ENCODE data around the gene HDAC4. TPM values are rescaled to one million over a fixed set of nuclear protein-coding genes. Genes with fewer than 3 reads are reported as not detected.

HDAC4 gene
- total RNA-seq, 4 donors from 2014 or later, result 68.0 to 123 (median 86.5) TPM

DNA sequence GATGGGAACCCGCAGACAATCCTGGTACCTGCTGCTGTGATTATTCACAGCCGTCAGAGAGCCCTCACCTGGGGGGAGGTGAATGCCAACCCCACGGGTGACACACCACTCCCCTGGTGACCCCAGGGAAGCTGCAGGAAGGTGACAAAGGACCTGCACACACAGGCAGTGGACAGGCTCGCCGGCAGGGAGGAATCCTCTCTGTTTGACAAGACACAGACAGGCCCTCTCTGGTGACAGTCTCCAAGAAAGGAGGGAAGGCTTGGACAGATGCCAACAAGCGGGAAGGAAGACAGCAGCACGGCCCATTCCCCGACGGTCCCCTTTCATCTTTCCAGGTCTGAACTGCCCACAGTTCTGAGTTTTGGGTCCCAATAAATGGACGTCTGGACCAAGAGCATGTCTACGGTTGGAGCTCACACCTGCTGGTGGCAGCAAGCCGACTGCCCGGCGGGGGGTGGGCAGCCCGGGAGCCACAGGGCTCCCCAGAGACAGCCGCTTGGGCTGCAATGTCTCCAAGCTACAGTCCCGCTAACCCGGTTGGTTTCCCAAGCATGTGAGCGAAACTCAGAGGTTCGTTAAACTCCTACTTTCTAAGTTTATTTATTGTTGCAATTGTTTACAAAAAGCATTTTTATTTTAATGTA is 31.8 kb downstream of the HDAC4 start:
- H3K4me3 ChIP-seq, result no peak overlapping the region
- H3K27me3 ChIP-seq, result no peaks in the 10 kb centered on the region
- TF ChIP-seq POLR2A (IDR thresholded peaks at IDR 0.05) (no peak), EP300 (IDR thresholded peaks at IDR 0.05) (no peak)
- TF ChIP-seq, protein P1, sequence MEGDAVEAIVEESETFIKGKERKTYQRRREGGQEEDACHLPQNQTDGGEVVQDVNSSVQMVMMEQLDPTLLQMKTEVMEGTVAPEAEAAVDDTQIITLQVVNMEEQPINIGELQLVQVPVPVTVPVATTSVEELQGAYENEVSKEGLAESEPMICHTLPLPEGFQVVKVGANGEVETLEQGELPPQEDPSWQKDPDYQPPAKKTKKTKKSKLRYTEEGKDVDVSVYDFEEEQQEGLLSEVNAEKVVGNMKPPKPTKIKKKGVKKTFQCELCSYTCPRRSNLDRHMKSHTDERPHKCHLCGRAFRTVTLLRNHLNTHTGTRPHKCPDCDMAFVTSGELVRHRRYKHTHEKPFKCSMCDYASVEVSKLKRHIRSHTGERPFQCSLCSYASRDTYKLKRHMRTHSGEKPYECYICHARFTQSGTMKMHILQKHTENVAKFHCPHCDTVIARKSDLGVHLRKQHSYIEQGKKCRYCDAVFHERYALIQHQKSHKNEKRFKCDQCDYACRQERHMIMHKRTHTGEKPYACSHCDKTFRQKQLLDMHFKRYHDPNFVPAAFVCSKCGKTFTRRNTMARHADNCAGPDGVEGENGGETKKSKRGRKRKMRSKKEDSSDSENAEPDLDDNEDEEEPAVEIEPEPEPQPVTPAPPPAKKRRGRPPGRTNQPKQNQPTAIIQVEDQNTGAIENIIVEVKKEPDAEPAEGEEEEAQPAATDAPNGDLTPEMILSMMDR (IDR thresholded peaks at IDR 0.05), result no peak
- H3K4me1 ChIP-seq, result peaks cover 0 to 9% (median 0%) of the 10 kb centered on the region in 4 donors
- no peak for DNase-seq (ENCODE audit: low spot score in 2 of 2)
- 72 to 76% methylated on average over 17 to 19 of the region's 20 CpGs for WGBS, 2 donors
- no peaks in the 10 kb centered on the region for H3K9me3 ChIP-seq
- H3K36me3 ChIP-seq, result peaks cover 0 to 15% (median 0%) of the 10 kb centered on the region in 3 donors
- no peak overlapping the region for H3K27ac ChIP-seq

DNA sequence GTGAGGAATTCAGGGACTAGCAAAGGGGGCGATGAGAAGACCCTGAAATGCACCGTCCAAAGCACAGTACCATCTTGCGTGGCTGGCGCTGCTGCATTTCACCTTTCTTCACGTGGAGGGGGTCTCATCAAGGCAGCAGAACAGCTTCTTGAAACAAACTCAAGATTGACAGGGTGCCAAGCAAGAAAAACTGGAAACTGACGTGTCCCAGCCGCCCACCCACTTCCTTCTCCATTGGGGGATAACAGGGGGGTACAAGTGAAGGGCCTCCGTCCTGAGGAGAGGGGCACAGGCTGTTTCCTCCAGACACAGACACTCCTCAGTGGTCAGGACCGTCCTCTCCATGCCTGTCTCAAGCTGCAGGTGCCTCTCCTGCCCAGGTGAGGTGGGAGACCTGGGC is 32.5 kb downstream of the HDAC4 start:
- no peak for DNase-seq (ENCODE audit: low spot score in 2 of 2)
- Histone ChIP-seq H3K9me3 (no peaks in the 10 kb centered on the region), H3K4me3 (no peak overlapping the region), H3K4me1 (peaks cover 0 to 9% (median 0%) of the 10 kb centered on the region in 4 donors), H3K27me3 (no peaks in the 10 kb centered on the region), H3K27ac (no peak overlapping the region), H3K36me3 (peaks cover 0 to 15% (median 0%) of the 10 kb centered on the region in 3 donors)
- 74 to 75% methylated on average over 9 of the region's 9 CpGs for WGBS, 2 donors
- TF ChIP-seq EP300 (IDR thresholded peaks at IDR 0.05), result no peak

DNA sequence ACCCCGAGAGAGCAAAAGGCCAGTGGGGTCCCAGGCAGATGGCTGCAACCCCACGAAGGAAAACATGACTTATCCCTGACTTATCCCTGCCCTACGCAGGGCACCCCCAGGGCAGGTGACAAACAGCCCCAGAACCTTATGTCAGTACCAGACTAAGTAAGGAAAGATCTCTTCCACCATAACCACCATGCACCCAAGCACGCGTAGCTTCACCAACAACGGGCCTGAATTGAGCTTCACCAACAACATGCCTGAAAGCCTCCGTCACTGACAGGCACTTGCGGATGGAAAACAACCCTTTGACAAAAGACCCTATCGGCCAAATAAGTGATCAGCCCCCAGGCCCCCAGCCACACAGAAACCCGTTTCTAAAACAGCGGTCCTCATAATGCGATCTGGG is 34.1 kb downstream of the HDAC4 start:
- TF ChIP-seq, protein P1 (IDR thresholded peaks at IDR 0.05), result no peak
- TF ChIP-seq EP300 (IDR thresholded peaks at IDR 0.05) (no peak), POLR2A (IDR thresholded peaks at IDR 0.05) (no peak)
- no peak overlapping the region for H3K27ac ChIP-seq
- H3K36me3 ChIP-seq, result peaks cover 0 to 15% (median 0%) of the 10 kb centered on the region in 3 donors
- no peaks in the 10 kb centered on the region for H3K27me3 ChIP-seq
- H3K9me3 ChIP-seq, result no peaks in the 10 kb centered on the region
- H3K4me3 ChIP-seq, result no peak overlapping the region
- 84 to 88% methylated on average over 12 of the region's 12 CpGs for WGBS, 2 donors
- no peak for DNase-seq (ENCODE audit: low spot score in 2 of 2)
- H3K4me1 ChIP-seq, result peaks cover 0 to 4% (median 1%) of the 10 kb centered on the region in 4 donors

DNA sequence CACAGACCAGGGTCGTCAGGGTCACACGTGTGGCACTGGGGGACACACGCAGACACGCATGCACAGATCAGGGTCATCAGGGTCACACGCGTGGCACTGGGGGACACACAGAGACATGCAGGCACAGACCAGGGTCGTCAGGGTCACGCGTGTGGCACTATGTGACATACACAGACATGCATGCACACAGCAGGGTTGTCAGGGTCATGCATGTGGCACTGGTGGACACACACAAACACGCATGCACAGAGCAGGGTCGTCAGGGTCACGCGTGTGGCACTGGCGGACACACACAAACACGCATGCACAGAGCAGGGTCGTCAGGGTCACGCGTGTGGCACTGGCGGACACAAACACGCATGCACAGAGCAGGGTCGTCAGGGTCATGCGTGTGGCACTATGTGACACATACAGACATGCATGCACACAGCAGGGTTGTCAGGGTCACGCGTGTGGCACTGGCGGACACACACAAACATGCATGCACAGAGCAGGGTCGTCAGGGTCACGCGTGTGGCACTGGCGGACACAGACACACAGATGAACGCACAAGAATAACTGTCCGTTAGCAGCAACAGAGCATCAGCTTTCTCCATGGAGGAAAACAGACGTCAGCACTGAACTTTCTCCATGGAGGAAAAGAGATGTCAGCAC is 34.9 kb downstream of the HDAC4 start:
- TF ChIP-seq POLR2A (IDR thresholded peaks at IDR 0.05), result no peak
- TF ChIP-seq, protein P1 (IDR thresholded peaks at IDR 0.05), result no peak
- no peak for TF ChIP-seq EP300 (IDR thresholded peaks at IDR 0.05)
- Histone ChIP-seq H3K36me3 (peaks cover 0 to 15% (median 0%) of the 10 kb centered on the region in 3 donors), H3K4me3 (no peak overlapping the region), H3K9me3 (no peaks in the 10 kb centered on the region), H3K27ac (no peak overlapping the region), H3K4me1 (peaks cover 0 to 9% (median 1%) of the 10 kb centered on the region in 4 donors), H3K27me3 (no peaks in the 10 kb centered on the region)
- 90 to 94% methylated on average over 31 to 32 of the region's 32 CpGs for WGBS, 2 donors
- no peak for DNase-seq (ENCODE audit: low spot score in 2 of 2)

DNA sequence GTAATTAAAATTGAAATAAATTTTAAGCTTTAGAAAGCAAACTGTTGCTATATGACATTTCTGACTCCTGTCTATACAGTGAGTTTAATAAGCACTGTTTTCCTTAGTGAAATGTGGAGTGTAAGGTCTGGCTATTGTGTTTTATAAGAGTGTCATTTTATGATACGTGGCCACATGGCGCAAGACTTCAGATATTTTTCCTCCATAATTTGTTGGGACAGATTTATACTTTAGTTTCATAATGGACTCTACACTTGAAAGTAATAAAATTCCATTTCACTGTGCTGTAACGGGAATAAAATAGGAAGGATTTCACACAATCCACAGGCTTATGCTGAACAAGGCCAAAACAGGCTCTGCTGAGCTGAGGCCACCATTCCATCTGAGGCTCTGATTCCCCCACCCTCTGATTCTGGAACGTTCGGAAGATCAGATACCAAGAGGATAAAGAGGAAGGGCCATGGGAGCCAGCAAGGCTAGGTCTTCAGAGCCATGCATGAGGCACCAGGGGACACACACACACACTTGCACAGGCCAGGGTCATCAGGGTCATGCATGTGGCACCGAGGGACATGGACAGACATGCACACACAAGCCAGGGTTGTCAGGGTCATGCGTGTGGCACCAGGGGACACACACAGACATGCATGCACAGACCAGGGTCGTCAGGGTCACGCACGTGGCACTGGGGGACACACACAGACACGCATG is 35.6 kb downstream of the HDAC4 start:
- Histone ChIP-seq H3K9me3 (no peaks in the 10 kb centered on the region), H3K36me3 (peaks cover 0 to 10% (median 0%) of the 10 kb centered on the region in 3 donors), H3K4me3 (no peak overlapping the region), H3K4me1 (peaks cover 0 to 10% (median 1%) of the 10 kb centered on the region in 4 donors), H3K27me3 (no peaks in the 10 kb centered on the region), H3K27ac (no peak overlapping the region)
- TF ChIP-seq POLR2A (IDR thresholded peaks at IDR 0.05), result no peak
- TF ChIP-seq EP300 (IDR thresholded peaks at IDR 0.05), result no peak
- TF ChIP-seq, protein P1 (IDR thresholded peaks at IDR 0.05), result no peak
- 87 to 90% methylated on average over 10 to 11 of the region's 11 CpGs for WGBS, 2 donors
- DNase-seq (ENCODE audit: low spot score in 2 of 2), result no peak

Measured in tibial nerve (tissue), 4 donors.